Fibroblast of villous mesenchyme (primary cell): Measurements from ENCODE around the gene ABCB7. TPM values are rescaled to one million over a fixed set of nuclear protein-coding genes. Genes with fewer than 3 reads are reported as not detected.
"Not testable (repeated sequence)": the region's sequence is repeated elsewhere in the genome, so short reads cannot be mapped to it uniquely, and the experiment has no call there.

ENCODE experiments used
- DNase-seq: peaks from one replicate; pipeline ENCODE4 v3.0.0-alpha.2; 2010; ENCODE audit warnings: low read depth
- H3K4me3 ChIP-seq: 2 replicates; pipeline ENCODE4 v1.5.1; 2011; ENCODE audit warnings: low read depth, mild to moderate bottlenecking, low read length
- total RNA-seq: library from RNA; depleted of rRNA; stranded (reverse); fragments of >200 nt; gene quantifications from 2 replicates; pipeline ENCODE4 v1.2.3, GENCODE V29; 2012
- TF ChIP-seq, protein P1 (sequence below): IDR thresholded peaks from 2 replicates; pipeline ENCODE4 v1.5.1; 2012; ENCODE audit warnings: low read depth, mild to moderate bottlenecking, low read length; ENCODE audit not compliant: insufficient read depth

ABCB7 gene
- total RNA-seq = 15.1 and 18.6 TPM in 2 replicates

DNA sequence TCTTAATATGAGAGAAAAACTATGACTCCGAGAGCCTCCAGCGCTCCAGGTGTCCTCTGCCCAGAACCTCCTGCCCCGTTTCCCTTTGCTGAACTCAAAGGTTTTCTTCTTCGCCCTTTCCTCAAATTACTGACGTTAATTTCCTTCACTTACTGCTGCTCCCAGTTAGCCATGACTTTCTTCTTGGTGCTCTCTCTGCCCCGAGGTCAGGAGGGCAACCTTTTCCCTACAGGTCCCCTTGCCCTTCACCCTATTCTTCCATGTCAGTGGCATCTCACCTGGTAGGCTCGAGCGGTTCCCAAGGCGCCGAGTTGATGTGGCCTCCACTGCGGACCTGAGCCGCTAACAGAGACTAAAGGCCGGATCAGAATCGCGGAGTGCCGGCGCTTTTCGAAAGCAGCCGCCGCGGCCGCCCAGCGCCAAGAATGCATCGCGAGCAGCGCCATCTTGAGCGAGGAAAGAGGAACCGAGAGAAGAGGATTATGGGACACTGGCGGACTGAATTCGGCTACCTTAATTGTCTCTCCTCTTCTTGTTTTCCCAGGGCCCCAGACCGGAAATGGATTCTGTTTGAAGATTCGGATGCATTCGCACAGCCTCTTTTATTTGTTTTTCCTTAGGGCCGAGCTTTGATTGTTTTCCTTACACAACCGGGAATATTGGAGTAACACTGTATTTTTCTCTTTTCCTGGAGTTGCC, at the start of gene ABCB7:
ABCB7 (minus strand) TSS at position 457 of the 699 bp plus-strand sequence; CDS start at position 446, 11 bp downstream.
- TF ChIP-seq, protein P1, sequence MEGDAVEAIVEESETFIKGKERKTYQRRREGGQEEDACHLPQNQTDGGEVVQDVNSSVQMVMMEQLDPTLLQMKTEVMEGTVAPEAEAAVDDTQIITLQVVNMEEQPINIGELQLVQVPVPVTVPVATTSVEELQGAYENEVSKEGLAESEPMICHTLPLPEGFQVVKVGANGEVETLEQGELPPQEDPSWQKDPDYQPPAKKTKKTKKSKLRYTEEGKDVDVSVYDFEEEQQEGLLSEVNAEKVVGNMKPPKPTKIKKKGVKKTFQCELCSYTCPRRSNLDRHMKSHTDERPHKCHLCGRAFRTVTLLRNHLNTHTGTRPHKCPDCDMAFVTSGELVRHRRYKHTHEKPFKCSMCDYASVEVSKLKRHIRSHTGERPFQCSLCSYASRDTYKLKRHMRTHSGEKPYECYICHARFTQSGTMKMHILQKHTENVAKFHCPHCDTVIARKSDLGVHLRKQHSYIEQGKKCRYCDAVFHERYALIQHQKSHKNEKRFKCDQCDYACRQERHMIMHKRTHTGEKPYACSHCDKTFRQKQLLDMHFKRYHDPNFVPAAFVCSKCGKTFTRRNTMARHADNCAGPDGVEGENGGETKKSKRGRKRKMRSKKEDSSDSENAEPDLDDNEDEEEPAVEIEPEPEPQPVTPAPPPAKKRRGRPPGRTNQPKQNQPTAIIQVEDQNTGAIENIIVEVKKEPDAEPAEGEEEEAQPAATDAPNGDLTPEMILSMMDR = no peak
- DNase-seq = peak; percentile 73
- peak within 1 kb of the TSS; percentile 73 for H3K4me3 ChIP-seq

DNA sequence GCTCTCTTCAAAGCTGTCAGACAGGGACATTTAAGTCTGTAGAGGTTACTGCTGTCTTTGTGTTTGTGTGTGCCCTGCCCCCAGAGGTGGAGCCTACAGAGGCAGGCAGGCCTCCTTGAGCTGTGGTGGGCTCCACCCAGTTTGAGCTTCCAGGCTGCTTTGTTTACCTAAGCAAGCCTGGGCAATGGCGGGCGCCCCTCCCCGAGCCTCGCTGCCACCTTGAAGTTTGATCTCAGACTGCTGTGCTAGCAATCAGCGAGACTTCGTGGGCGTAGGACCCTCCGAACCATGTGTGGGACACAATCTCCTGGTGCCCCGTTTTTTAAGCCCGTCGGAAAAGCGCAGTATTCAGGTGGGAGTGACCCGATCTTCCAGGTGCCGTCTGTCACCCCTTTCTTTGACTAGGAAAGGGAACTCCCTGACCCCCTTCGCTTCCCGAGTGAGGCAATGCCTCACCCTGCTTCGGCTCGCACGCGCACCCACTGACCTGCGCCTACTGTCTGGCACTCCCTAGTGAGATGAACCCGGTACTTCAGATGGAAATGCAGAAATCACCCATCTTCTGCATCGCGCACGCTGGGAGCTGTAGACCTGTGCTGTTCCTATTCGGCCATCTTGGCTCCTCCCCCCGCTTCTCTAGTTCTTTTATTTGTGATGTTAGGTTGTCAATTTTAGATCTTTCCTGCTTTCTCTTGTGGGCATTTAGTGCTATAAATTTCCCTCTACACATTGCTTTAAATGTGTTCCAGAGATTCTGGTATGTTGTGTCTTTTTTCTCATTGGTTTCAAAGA, 32.5 kb upstream of the ABCB7 start:
- peak overlapping the region; percentile 34 for H3K4me3 ChIP-seq
- DNase-seq = not testable (repeated sequence)

DNA sequence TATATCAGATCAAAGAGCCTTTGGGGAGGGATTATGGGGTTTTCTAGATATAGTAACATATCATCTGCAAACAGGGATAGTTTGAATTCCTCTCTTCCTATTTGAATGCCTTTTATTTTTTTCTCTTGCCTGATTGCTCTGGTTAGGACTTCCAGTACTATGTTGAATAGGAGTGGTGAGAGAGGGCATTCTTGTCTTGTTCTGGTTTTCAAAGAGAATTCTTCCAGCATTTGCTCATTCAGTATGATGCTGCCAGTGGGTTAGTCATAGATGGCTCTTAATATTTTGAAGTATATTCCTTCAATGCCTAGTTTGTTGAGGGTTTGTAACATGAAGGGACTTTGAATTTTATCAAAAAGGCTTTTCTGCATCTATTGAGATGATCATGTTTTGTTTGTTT, 25.6 kb upstream of the ABCB7 start:
- H3K4me3 ChIP-seq = no peak overlapping the region
- DNase-seq = no peak
- TF ChIP-seq, protein P1 = no peak

DNA sequence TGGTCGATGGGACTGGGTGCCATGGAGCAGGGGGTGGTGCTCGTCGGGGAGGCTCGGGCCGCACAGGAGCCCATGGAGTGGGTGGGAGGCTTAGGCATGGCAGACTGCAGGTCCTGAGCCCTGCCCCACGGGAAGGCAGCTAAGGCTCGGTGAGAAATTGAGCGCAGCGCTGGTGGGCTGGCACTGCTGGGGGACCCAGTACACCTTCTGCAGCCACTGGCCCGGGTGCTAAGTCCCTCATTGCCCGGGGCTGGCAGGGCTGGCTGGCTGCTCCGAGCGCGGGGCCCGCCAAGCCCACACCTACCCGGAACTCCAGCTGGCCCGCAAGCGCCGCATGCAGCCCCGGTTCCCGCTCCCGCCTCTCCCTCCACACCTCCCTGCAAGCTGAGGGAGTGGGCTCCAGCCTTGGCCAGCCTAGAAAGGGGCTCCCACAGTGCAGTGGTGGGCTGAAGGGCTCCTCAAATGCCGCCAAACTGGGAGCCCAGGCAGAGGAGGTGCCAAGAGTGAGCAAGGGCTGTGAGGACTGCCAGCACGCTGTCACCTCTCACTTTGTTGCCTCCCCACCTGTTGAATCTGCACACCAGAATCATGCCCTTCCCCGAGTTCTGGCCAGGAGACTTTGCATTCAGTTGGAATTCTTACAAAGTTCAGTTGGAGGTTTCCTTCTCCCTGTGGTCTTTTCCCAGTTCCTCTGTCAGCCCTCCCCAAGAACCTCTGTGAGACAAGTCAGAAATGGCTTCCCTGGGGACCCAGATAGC, 23.6 kb upstream of the ABCB7 start:
- H3K4me3 ChIP-seq, DNase-seq: not testable (repeated sequence)

DNA sequence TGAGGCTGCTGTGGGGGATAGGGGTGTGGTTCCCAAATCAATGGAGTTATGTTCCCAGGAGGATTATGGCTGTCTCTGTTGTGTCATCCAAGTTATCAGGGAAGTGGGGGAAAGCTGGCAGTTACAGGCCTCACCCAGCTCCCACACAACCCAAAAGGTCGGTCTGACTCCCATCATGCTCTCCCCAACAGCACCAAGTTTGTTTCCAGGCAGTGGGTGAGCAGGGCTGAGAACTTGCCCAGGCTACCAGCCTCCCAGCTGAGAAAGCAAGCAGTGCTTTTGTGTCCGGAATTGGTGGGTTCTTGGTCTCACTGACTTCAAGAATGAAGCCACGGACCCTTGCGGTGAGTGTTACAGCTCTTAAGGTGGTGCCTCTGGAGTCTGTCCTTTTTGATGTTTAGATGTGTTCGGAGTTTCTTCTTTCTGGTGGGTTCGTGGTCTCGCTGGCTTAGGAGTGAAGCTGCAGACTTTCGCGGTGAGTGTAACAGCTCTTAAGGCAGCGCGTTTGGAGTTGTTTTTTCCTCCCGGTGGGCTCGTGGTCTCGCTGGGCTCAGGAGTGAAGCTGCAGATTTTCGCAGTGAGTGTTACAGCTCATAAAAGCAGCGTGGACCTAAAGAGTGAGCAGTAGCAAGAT, 16.3 kb upstream of the ABCB7 start:
- not testable (repeated sequence) for H3K4me3 ChIP-seq, DNase-seq

DNA sequence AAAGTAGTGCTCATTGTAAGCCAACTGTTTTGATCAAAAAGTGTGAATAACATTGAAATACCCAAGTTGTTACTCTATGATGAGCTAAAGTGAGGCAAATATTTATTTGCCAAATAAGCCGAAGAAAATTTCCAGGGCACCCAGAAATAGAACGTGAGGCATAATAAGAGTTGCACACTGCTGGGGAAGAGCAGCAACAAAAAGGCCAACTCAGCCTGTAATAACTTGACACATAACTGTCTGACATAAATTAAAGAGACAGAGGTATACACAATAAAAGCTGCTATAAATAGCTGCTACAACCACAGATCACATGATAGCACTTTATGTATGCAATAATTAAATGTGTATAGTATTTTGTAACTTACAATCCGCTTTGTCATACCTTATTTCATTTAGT, 2.0 kb upstream of the ABCB7 start:
- TF ChIP-seq, protein P1 = no peak
- no peak overlapping the region for H3K4me3 ChIP-seq
- no peak for DNase-seq

DNA sequence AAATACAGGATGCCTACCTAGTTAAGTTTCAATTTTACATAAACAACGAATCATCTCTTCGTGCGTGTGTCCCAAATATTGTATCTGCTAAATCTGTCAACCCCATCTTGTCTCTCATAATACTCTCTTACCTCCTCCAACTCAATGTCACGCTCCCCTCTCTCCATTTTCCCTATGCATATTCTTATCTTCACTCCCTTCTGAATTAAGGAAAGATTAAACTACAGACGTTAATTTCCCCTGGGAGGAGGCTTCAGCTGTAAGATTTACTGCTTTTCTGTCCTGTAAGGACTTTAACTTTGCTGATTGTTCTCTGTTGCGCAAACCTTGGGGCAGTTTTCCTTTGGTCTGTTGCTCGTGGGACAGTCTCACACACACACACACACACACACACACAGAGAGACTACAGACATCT, 455 bp upstream of the ABCB7 start:
- peak overlapping the region; percentile 73 for H3K4me3 ChIP-seq
- peak; percentile 49 for DNase-seq
- TF ChIP-seq, protein P1 = no peak

DNA sequence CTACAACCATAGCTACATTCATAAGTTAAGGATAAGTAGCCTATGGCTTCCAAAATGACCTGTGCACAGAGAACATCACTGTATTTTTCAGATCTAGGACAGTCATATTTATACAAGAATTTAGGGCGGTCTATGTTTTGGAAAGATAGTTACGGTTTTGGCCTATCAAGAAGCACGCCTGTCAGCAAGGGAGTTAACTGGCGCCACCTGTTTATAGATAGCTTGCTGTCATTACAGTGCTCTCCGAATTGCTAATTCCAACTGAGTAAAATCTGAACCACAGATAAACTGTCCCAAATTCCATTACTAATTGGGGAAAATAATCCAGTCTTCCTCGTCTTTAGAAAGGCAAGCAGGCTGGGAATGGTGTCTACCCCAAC, 646 bp downstream of the ABCB7 start:
- peak; percentile 17 for DNase-seq
- TF ChIP-seq, protein P1 = no peak
- peak overlapping the region; percentile 73 for H3K4me3 ChIP-seq
